Calu3 (cell line): ENCODE results near the gene PIK3R6. TPM values are rescaled to one million over a fixed set of nuclear protein-coding genes. Genes with fewer than 3 reads are reported as not detected.

Source experiments
- BruUV-seq: library from RNA; stranded (reverse); fragments of 400-500 nt; replicated peaks from 2 replicates; lab custom pipeline; 2021; lab: Mats Ljungman, UMichigan
- CTCF ChIA-PET: fragments of 300-600 bp; sonication (Branson Sonifier 250); formaldehyde crosslinking; loops from one replicate; lab custom pipeline; 2022; ENCODE audit warnings: antibody characterized with exemption; lab: Charles Lee
- DNase-seq: peaks from one replicate; pipeline ENCODE4 v3.0.0; 2022
- H3K27ac Mint-ChIP-seq: one replicate; pipeline ENCODE4 v1.8.0; 2022; ENCODE audit warnings: mixed read lengths; ENCODE audit not compliant: unreplicated experiment
- H3K27me3 Mint-ChIP-seq: one replicate; pipeline ENCODE4 v1.8.0; 2022; ENCODE audit warnings: mixed read lengths; ENCODE audit not compliant: unreplicated experiment
- H3K36me3 Mint-ChIP-seq: one replicate; pipeline ENCODE4 v1.8.0; 2022; ENCODE audit warnings: mild to moderate bottlenecking, moderate library complexity, mixed read lengths; ENCODE audit not compliant: insufficient read depth, unreplicated experiment
- H3K4me1 Mint-ChIP-seq: one replicate; pipeline ENCODE4 v1.8.0; 2022; ENCODE audit warnings: mild to moderate bottlenecking, low read depth, mixed read lengths; ENCODE audit not compliant: unreplicated experiment
- H3K4me3 Mint-ChIP-seq: one replicate; pipeline ENCODE4 v1.8.0; 2022; ENCODE audit warnings: mild to moderate bottlenecking, low read depth, moderate library complexity, mixed read lengths; ENCODE audit not compliant: unreplicated experiment
- H3K9me3 Mint-ChIP-seq: one replicate; pipeline ENCODE4 v1.8.0; 2022; ENCODE audit warnings: low read depth, mixed read lengths; ENCODE audit not compliant: unreplicated experiment
- CTCF ChIP-seq: fragments of 200-600 bp; IDR thresholded peaks from one replicate; pipeline ENCODE4 v1.8.0; 2022; ENCODE audit warnings: antibody characterized with exemption; ENCODE audit not compliant: unreplicated experiment
- intact Hi-C: fragments of 100-400 bp; cut with micrococcal nuclease; formaldehyde crosslinking; loops from one replicate; pipeline ENCODE4 v1.10.0; 2022; ENCODE audit not compliant: unreplicated experiment
- total RNA-seq: library from RNA; stranded (reverse); gene quantifications from 2 replicates; pipeline ENCODE4 v1.2.3, GENCODE V29; 2022

PIK3R6 gene
- total RNA-seq, 1 experiment from 2014 or later = not detected

- Mint-ChIP-seq H3K27me3 (peaks cover 85% of the 10 kb centered on the region), H3K9me3 (no peaks in the 10 kb centered on the region), H3K4me3 (no peak overlapping the region), H3K4me1 (no peaks in the 10 kb centered on the region), H3K36me3 (peaks cover 5% of the 10 kb centered on the region), H3K27ac (no peak overlapping the region)
- no TSS peak for BruUV-seq
- CTCF ChIA-PET = no interaction called here
- no peak for TF ChIP-seq CTCF
- DNase-seq = no peak
- intact Hi-C loops = no loop called here
Observed at GRCh38 chr17:8870406-8871040, 3.0 kb upstream of the PIK3R6 start.

GRCh38 chr17:8869114-8869815, 1.8 kb upstream of the PIK3R6 start:
- H3K4me1 Mint-ChIP-seq = no peaks in the 10 kb centered on the region
- H3K4me3 Mint-ChIP-seq = no peak overlapping the region
- BruUV-seq = no TSS peak
- H3K27me3 Mint-ChIP-seq = peaks cover 85% of the 10 kb centered on the region
- CTCF ChIA-PET = no interaction called here
- no peak overlapping the region for H3K27ac Mint-ChIP-seq
- peaks cover 5% of the 10 kb centered on the region for H3K36me3 Mint-ChIP-seq
- H3K9me3 Mint-ChIP-seq = no peaks in the 10 kb centered on the region
- intact Hi-C loops = no loop called here
- no peak for TF ChIP-seq CTCF
- DNase-seq = no peak

GRCh38 chr17:8868529-8868951, 1.1 kb upstream of the PIK3R6 start:
- intact Hi-C loops = no loop called here
- no peak for TF ChIP-seq CTCF

GRCh38 chr17:8868092-8868491, 618 bp upstream of the PIK3R6 start:
- peaks cover 1% of the 10 kb centered on the region for H3K36me3 Mint-ChIP-seq
- H3K9me3 Mint-ChIP-seq = no peaks in the 10 kb centered on the region
- intact Hi-C loops = no loop called here
- CTCF ChIA-PET = interaction anchor here (0.6 kb wide), 1 partner anchor 18 kb away, joined by 3 read pairs; no protein-coding TSS in a partner anchor
- H3K27ac Mint-ChIP-seq = no peak overlapping the region
- H3K4me3 Mint-ChIP-seq = no peak overlapping the region
- no peaks in the 10 kb centered on the region for H3K4me1 Mint-ChIP-seq
- BruUV-seq = no TSS peak
- TF ChIP-seq CTCF = no peak
- peaks cover 79% of the 10 kb centered on the region for H3K27me3 Mint-ChIP-seq
- no peak for DNase-seq

More at GRCh38 chr17:8868529-8868951, 1.1 kb upstream of the PIK3R6 start:
- H3K27me3 Mint-ChIP-seq = peaks cover 84% of the 10 kb centered on the region
- BruUV-seq = no TSS peak
- no peak for DNase-seq
- no peak overlapping the region for H3K27ac Mint-ChIP-seq
- CTCF ChIA-PET = no interaction called here
- peaks cover 5% of the 10 kb centered on the region for H3K36me3 Mint-ChIP-seq
- H3K4me3 Mint-ChIP-seq = no peak overlapping the region
- no peaks in the 10 kb centered on the region for H3K9me3 Mint-ChIP-seq
- no peaks in the 10 kb centered on the region for H3K4me1 Mint-ChIP-seq
